Gastroesophageal sphincter (tissue), 4 donors: ENCODE data around the gene MROH2A. TPM values are rescaled to one million over a fixed set of nuclear protein-coding genes. Genes with fewer than 3 reads are reported as not detected.

Source experiments
- ATAC-seq: fragments of 150-250 bp; one replicate; pipeline ENCODE4 v1.9.1; 2016; ENCODE audit warnings: mild to moderate bottlenecking, moderate library complexity
- H3K27ac ChIP-seq, 4 donors: fragments of 200-600 bp; sonication (generic) in 3 of 4; 1 replicate in 3 of 4; 2 replicates in 1 of 4; pipeline ENCODE4 v1.5.1; 2016 to 2019
- H3K27me3 ChIP-seq: fragments of 200-600 bp; sonication (generic); one replicate; pipeline ENCODE4 v1.5.1; 2019
- H3K36me3 ChIP-seq, 2 donors: fragments of 200-600 bp; sonication (generic); one replicate each; pipeline ENCODE4 v1.5.1; 2019; ENCODE audit warnings: control low read depth in 1 of 2
- H3K4me1 ChIP-seq, 3 donors: fragments of 200-600 bp; sonication (generic); 1 replicate in 2 of 3; 2 replicates in 1 of 3; pipeline ENCODE4 v1.5.1; 2016 to 2019; ENCODE audit warnings: control low read depth in 2 of 3
- H3K4me3 ChIP-seq, 2 donors: fragments of 200-600 bp; sonication (generic); one replicate each; pipeline ENCODE4 v1.5.1; 2019; ENCODE audit warnings: mild to moderate bottlenecking in 1 of 2, moderate library complexity in 1 of 2
- H3K9me3 ChIP-seq, 3 donors: fragments of 200-600 bp; sonication (generic); one replicate each; pipeline ENCODE4 v1.5.1; 2017 to 2019; ENCODE audit warnings: control low read depth in 2 of 3
- CTCF ChIP-seq, 4 experiments: fragments of 200-600 bp in 2 of 4; fragments of 450-650 bp in 2 of 4; sonication (generic) in 1 of 4; IDR thresholded peaks; one replicate each; pipeline ENCODE4 v1.5.1; 2017 to 2019; ENCODE audit warnings: antibody characterized with exemption in 4 of 4, mild to moderate bottlenecking in 2 of 4, moderate library complexity in 2 of 4
- EP300 ChIP-seq: sonication (generic); formaldehyde crosslinking; IDR thresholded peaks from one replicate; pipeline ENCODE4 v1.6.1; 2017; ENCODE audit warnings: antibody characterized with exemption, mild to moderate bottlenecking
- POLR2A ChIP-seq, 2 donors: fragments of 450-650 bp; IDR thresholded peaks; one replicate each; pipeline ENCODE4 v1.6.1; 2017; ENCODE audit warnings: antibody characterized with exemption in 2 of 2, mild to moderate bottlenecking in 2 of 2, moderate library complexity in 1 of 2
- POLR2AphosphoS5 ChIP-seq: sonication (generic); formaldehyde crosslinking; IDR thresholded peaks from one replicate; pipeline ENCODE4 v1.6.1; 2017; ENCODE audit warnings: antibody characterized with exemption
- WGBS, 2 donors: methylation state at CpG; one replicate each; pipeline ENCODE4 v1.1.5; 2018; ENCODE audit warnings: low coverage in 1 of 2; 5-methylcytosine and 5-hydroxymethylcytosine counted together
- total RNA-seq, 4 donors: library from RNA; depleted of rRNA; stranded (reverse); fragments of >200 nt; gene quantifications; one replicate each; pipeline ENCODE4 v1.1.0, GENCODE V29; 2016

Gene MROH2A
- total RNA-seq, 4 donors from 2014 or later, result not detected

DNA sequence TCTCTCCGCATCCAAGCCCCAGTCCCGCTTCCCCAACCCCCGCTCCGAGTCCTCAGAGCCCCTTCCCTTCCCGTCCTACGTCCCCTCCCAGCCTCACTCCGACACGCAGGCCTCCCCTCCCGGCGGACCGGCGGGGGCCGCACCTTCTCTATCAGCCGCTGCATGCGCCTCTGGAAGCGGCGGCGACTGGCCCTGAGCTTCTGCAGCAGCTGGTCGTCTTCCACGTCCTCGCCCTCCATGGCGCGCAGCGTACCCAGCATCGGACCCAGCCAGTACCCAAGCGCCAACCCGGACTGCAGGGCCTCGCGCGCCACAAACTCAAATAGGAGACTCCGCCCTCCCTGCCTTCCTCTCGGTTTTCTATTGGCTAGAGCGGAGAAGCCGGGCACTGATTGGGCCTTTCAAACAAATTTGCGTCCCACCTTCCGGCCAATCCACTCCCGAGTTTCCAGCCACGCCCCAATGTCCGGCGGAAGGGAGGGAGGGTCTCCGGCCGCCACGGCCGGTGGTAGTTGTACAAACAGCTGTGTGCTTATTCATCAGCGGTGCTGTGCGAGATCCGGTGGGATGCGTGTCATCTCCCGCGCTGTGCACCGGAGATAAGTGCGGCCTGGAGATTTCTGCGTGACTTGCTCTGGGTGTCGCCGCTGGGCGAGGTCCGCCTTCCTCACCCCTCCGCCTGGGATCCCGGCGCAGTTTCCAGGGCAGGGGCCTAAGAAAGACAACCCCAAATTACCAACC lies 76.3 kb downstream of the MROH2A start, which contains the start of gene HJURP:
Gene HJURP (minus strand): TSS at position 295 of the 741 bp plus-strand sequence. CDS start 35 bp downstream, at position 260.
- whole genome bisulfite sequencing, 2 donors, result 0 to 2% methylated on average over 9 to 36 of the region's 60 CpGs

GRCh38 chr2:233855345-233855744 lies 77.2 kb downstream of the MROH2A start:
- ATAC-seq, result no peak
- Histone ChIP-seq H3K4me1 (peaks cover 0 to 25% (median 6%) of the 10 kb centered on the region in 3 donors), H3K9me3 (no peaks in the 10 kb centered on the region), H3K4me3 (no peak overlapping the region), H3K27ac (peak overlapping the region in 1 of 4 donors; percentile 79), H3K36me3 (no peaks in the 10 kb centered on the region), H3K27me3 (peaks cover 24% of the 10 kb centered on the region)
- TF ChIP-seq POLR2A (IDR thresholded peaks at IDR 0.05) (no peak), EP300 (no peak), CTCF (IDR thresholded peaks at IDR 0.05) (no peak), POLR2AphosphoS5 (no peak)
- 73 to 81% methylated on average over 4 to 5 of the region's 5 CpGs for WGBS, 2 donors

More for the DNA sequence above, 76.3 kb downstream of the MROH2A start, which contains the start of gene HJURP:
- no peaks in the 10 kb centered on the region for H3K36me3 ChIP-seq
- H3K27ac ChIP-seq, result peak within 1 kb of the TSS in 3 of 4 donors; percentile 73 to 79 (median 77)
- peak; percentile 99 for ATAC-seq
- peaks cover 0 to 25% (median 6%) of the 10 kb centered on the region in 3 donors for H3K4me1 ChIP-seq
- TF ChIP-seq POLR2AphosphoS5 (peak; percentile 52), EP300 (no peak), CTCF (IDR thresholded peaks at IDR 0.05) (no peak), POLR2A (IDR thresholded peaks at IDR 0.05) (peak; percentile 42 to 53)
- peak within 1 kb of the TSS; percentile 58 to 78 for H3K4me3 ChIP-seq
- no peaks in the 10 kb centered on the region for H3K9me3 ChIP-seq
- H3K27me3 ChIP-seq, result peaks cover 31% of the 10 kb centered on the region

GRCh38 chr2:233856184-233856583 lies 78.1 kb downstream of the MROH2A start:
- H3K36me3 ChIP-seq, result no peaks in the 10 kb centered on the region
- peaks cover 16% of the 10 kb centered on the region for H3K27me3 ChIP-seq
- H3K4me1 ChIP-seq, result peaks cover 0 to 25% (median 6%) of the 10 kb centered on the region in 3 donors
- TF ChIP-seq POLR2A (IDR thresholded peaks at IDR 0.05) (no peak), CTCF (IDR thresholded peaks at IDR 0.05) (no peak), EP300 (no peak), POLR2AphosphoS5 (no peak)
- no peak for ATAC-seq
- no peaks in the 10 kb centered on the region for H3K9me3 ChIP-seq
- 91 to 100% methylated on average over 1 to 2 of the region's 5 CpGs for WGBS, 2 donors
- H3K4me3 ChIP-seq, result no peak overlapping the region
- H3K27ac ChIP-seq, result no peak overlapping the region

DNA sequence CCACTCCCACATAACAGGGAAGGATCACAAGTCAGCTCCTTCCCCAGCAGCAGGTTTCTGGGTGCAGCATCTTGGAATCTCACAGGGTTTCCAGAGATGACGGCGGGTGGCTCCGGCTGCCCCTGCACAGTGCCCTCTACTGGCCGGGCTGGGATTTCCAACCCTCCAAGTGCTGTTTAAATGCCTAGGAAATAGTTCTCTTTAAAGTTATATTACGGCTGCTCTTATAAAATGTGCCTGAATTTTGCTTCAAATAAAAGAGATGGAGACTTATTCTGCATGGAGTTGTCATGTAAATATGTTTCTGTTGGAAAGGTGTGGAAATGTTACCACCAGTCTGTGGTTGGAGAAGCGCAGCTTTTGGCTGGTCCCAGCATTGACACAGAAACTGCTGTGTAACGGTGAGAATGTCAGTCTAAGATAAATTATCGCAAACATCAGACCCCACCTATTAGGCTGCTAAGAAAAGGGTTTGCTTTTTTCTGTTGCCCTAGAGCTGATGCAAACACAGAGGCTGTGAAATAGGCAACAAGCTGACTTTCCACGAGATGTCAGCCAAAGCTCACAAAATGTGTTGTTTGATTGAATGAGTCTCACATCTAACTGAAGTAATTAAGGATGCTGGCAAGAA lies 79.5 kb downstream of the MROH2A start:
- ATAC-seq, result no peak
- H3K27me3 ChIP-seq, result peaks cover 3% of the 10 kb centered on the region
- no peaks in the 10 kb centered on the region for H3K9me3 ChIP-seq
- H3K27ac ChIP-seq, result peak overlapping the region in 1 of 4 donors; percentile 32
- 22 to 43% methylated on average over 7 to 9 of the region's 9 CpGs for WGBS, 2 donors
- H3K4me1 ChIP-seq, result peaks cover 0 to 25% (median 6%) of the 10 kb centered on the region in 3 donors
- H3K36me3 ChIP-seq, result no peaks in the 10 kb centered on the region
- no peak for TF ChIP-seq POLR2A (IDR thresholded peaks at IDR 0.05)
- no peak for TF ChIP-seq POLR2AphosphoS5
- peak in 2 of 4 experiments; percentile 21 to 68 for TF ChIP-seq CTCF (IDR thresholded peaks at IDR 0.05)
- TF ChIP-seq EP300, result no peak
- no peak overlapping the region for H3K4me3 ChIP-seq
